ENCODE results near the gene SHLD3. TPM values are rescaled to one million over a fixed set of nuclear protein-coding genes. Genes with fewer than 3 reads are reported as not detected.
A peak's percentile ranks its signal among the peaks of the same experiment; 100 is the strongest.

SHLD3 gene
- total RNA-seq, 1 experiment from 2014 or later: 3.3 TPM

GRCh38 chr5:65663804-65664521, 39.1 kb downstream of the SHLD3 start:
- POLR2A ChIA-PET: no interaction called here

GRCh38 chr5:65668696-65669095, 43.9 kb downstream of the SHLD3 start:
- Mint-ChIP-seq H3K27ac (no peak overlapping the region), H3K9me3 (no peaks in the 10 kb centered on the region), H3K27me3 (ENCODE audit: low read depth) (no peaks in the 10 kb centered on the region), H3K4me3 (no peak overlapping the region), H3K36me3 (no peaks in the 10 kb centered on the region), H3K4me1 (no peaks in the 10 kb centered on the region)
- POLR2A ChIA-PET: no interaction called here
- CTCF ChIA-PET: no interaction called here
- TF ChIP-seq JAZF1 (CRISPR knock-in tag; IDR thresholded peaks at IDR 0.05) (no peak), CREM (CRISPR knock-in tag; IDR thresholded peaks at IDR 0.05) (no peak), EMX1 (CRISPR knock-in tag; IDR thresholded peaks at IDR 0.05) (no peak)
- TF ChIP-seq, protein P1, sequence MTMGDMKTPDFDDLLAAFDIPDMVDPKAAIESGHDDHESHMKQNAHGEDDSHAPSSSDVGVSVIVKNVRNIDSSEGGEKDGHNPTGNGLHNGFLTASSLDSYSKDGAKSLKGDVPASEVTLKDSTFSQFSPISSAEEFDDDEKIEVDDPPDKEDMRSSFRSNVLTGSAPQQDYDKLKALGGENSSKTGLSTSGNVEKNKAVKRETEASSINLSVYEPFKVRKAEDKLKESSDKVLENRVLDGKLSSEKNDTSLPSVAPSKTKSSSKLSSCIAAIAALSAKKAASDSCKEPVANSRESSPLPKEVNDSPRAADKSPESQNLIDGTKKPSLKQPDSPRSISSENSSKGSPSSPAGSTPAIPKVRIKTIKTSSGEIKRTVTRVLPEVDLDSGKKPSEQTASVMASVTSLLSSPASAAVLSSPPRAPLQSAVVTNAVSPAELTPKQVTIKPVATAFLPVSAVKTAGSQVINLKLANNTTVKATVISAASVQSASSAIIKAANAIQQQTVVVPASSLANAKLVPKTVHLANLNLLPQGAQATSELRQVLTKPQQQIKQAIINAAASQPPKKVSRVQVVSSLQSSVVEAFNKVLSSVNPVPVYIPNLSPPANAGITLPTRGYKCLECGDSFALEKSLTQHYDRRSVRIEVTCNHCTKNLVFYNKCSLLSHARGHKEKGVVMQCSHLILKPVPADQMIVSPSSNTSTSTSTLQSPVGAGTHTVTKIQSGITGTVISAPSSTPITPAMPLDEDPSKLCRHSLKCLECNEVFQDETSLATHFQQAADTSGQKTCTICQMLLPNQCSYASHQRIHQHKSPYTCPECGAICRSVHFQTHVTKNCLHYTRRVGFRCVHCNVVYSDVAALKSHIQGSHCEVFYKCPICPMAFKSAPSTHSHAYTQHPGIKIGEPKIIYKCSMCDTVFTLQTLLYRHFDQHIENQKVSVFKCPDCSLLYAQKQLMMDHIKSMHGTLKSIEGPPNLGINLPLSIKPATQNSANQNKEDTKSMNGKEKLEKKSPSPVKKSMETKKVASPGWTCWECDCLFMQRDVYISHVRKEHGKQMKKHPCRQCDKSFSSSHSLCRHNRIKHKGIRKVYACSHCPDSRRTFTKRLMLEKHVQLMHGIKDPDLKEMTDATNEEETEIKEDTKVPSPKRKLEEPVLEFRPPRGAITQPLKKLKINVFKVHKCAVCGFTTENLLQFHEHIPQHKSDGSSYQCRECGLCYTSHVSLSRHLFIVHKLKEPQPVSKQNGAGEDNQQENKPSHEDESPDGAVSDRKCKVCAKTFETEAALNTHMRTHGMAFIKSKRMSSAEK (CRISPR knock-in tag; IDR thresholded peaks at IDR 0.05; ENCODE audit: borderline replicate concordance): no peak
- ATAC-seq (no peak), DNase-seq (ENCODE audit: low spot score) (no peak)

More at GRCh38 chr5:65663804-65664521, 39.1 kb downstream of the SHLD3 start:
- Mint-ChIP-seq H3K4me3 (no peak overlapping the region), H3K27me3 (ENCODE audit: low read depth) (no peaks in the 10 kb centered on the region), H3K36me3 (no peaks in the 10 kb centered on the region), H3K27ac (no peak overlapping the region; the same call in 1 of the 2 replicates), H3K9me3 (no peaks in the 10 kb centered on the region), H3K4me1 (no peaks in the 10 kb centered on the region)
- ATAC-seq (peak; percentile 94), DNase-seq (ENCODE audit: low spot score) (no peak)
- TF ChIP-seq CTCF (IDR thresholded peaks at IDR 0.05): peak; percentile 22; the same call in 1 of the 2 replicates
- TF ChIP-seq NFE2L1 (CRISPR knock-in tag; IDR thresholded peaks at IDR 0.05): no peak
- CTCF ChIA-PET: interaction anchor here (0.7 to 0.8 kb wide), 2 partner anchors 11 to 18 kb away, joined by 4 read pairs; no protein-coding TSS in a partner anchor

DNA sequence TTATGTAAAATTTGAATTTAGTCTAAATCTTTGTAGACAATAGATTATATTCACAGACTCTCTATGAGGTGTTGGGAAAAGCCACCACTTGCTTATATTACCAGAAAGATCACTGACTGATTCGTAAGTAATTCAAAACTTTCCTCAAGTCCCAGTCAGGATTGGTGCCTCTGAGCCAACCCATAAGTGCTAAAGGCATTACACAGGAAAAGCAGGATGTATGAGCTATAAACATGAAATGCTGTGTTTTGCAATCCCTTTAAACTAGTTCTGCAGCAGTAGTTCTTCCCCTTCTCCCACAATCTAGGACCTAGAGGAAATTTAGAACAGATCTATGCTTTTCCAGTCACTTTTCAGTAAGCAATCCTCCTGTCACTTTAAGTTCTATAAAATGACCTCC, 48.0 kb downstream of the SHLD3 start:
- ChIA-PET POLR2A (no interaction called here), CTCF (no interaction called here)
- TF ChIP-seq ATF2 (CRISPR knock-in tag; IDR thresholded peaks at IDR 0.05; ENCODE audit: borderline replicate concordance, low read depth) (no peak), ZNF219 (CRISPR knock-in tag; IDR thresholded peaks at IDR 0.05; ENCODE audit: borderline replicate concordance) (no peak), NFYB (CRISPR knock-in tag; conservative IDR thresholded peaks at IDR 0.05; ENCODE audit: low read depth) (no peak), FOXK1 (CRISPR knock-in tag; IDR thresholded peaks at IDR 0.05) (no peak)
- H3K4me3 Mint-ChIP-seq: no peak overlapping the region
- no peaks in the 10 kb centered on the region for H3K9me3 Mint-ChIP-seq
- H3K27me3 Mint-ChIP-seq (ENCODE audit: low read depth): no peaks in the 10 kb centered on the region
- DNase-seq (ENCODE audit: low spot score): no peak
- no peak for ATAC-seq
- H3K36me3 Mint-ChIP-seq: no peaks in the 10 kb centered on the region
- peak overlapping the region; percentile 51; the same call in 1 of the 2 replicates for H3K27ac Mint-ChIP-seq
- H3K4me1 Mint-ChIP-seq: peaks cover 4% of the 10 kb centered on the region; the same call in 1 of the 2 replicates

DNA sequence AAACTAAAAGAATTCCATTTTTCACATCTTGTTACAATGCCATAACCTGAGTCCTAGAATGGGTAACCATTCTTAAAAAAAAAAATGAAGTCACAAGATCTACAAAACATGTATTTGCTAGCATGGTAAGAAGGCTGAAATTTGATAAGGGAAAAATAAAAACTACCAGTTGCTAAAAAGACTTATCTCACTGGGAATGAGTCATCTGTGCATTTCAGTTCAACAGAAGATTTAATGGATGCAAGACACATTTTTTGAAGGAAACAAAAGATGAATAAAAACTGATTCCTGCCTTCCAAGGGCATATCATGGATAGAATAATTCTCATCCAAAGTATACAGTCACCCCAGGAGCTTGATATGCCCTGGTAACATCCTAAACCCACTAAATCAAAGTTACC, 49.9 kb downstream of the SHLD3 start:
- no peaks in the 10 kb centered on the region for H3K36me3 Mint-ChIP-seq
- no peak overlapping the region for H3K4me3 Mint-ChIP-seq
- CTCF ChIA-PET: no interaction called here
- no peak overlapping the region for H3K27ac Mint-ChIP-seq
- peaks cover 4% of the 10 kb centered on the region; the same call in 1 of the 2 replicates for H3K4me1 Mint-ChIP-seq
- ATAC-seq (no peak), DNase-seq (ENCODE audit: low spot score) (no peak)
- H3K9me3 Mint-ChIP-seq: no peaks in the 10 kb centered on the region
- no peaks in the 10 kb centered on the region for H3K27me3 Mint-ChIP-seq (ENCODE audit: low read depth)
- POLR2A ChIA-PET: interaction anchor here (0.6 kb wide), 1 partner anchor 33 kb away, joined by 4 read pairs; no protein-coding TSS in a partner anchor
- TF ChIP-seq ZNF281 (CRISPR knock-in tag; IDR thresholded peaks at IDR 0.05) (no peak), HMGA2 (CRISPR knock-in tag; IDR thresholded peaks at IDR 0.05) (no peak), AR (CRISPR knock-in tag; IDR thresholded peaks at IDR 0.05) (no peak), MXD4 (CRISPR knock-in tag; IDR thresholded peaks at IDR 0.05; ENCODE audit: borderline replicate concordance) (no peak)
